Measurements from ENCODE around the gene SPHKAP.
"Not testable (repeated sequence)": the region's sequence is repeated elsewhere in the genome, so short reads cannot be mapped to it uniquely, and the experiment has no call there.

SPHKAP gene

GRCh38 chr2:228102949-228103348, 78.5 kb downstream of the SPHKAP start:
- no peak for DNase-seq

DNA sequence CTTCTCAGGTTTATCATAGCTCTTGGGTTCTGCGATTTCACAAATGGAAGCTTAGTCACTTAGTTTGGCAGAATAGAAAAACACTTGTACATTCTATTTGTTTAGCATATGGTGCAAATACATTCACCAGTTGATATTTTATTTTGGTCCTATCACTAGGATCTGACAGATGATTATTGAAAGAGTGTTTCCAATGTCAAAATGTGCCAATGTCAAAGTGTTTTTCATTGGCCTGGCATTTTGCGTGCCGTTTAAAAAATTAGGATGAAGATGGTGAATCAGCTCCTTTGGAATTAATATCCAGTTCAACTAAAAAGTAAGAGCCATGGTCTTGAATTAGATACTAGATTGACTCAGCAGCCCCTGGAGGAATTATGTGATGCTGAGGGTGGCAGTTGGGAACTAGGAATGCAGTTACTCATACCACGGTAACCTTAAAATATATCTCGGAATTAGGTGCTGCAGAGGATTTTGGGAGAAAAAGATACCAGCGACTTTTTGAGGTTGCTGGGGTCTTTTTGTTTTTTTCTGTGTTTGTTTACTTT, 87.0 kb downstream of the SPHKAP start:
- no peak for DNase-seq

- no peak for DNase-seq
Observed at GRCh38 chr2:228092056-228092455, 89.4 kb downstream of the SPHKAP start.

GRCh38 chr2:228086561-228086960, 94.9 kb downstream of the SPHKAP start:
- no peak for DNase-seq

DNA sequence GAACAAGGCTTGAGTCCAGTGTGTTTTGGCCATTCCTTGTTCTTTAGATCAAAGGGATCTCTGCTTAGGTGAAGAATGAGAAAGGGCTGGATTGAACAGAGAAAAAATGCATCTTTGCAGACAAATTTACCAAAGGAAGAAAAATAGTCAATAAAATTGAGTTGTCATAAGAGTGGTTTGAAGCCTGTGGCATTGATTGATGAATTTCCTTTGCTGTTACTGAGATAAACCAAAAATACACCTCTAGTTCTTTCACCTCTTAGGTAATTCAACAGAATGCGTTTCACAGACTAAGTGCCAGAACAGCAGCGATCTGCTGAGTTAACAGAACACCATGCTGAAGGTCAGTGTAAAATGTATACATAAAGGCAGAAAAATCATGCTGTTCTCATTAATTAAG, 96.8 kb downstream of the SPHKAP start:
- no peak for DNase-seq

GRCh38 chr2:228083131-228083530, 98.4 kb downstream of the SPHKAP start:
- no peak for DNase-seq

DNA sequence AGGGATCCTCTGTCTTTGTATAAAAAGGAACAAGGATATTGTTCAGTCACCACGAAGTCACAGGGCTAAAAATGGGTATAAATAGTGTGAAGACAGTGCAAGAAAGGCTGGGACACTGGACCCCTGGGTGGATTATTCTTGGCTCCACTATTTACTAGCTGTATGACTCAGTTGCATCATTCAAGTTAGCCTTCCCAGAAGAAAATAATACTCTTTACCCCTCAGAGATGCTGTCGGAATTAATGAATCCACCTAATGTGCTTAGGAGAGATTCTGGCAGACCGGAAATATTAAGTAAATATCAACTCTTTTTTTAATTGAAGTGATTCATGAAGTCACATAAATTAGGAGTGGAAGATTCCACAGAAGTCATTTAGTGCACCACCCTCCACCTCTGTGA, 98.9 kb downstream of the SPHKAP start:
- DNase-seq: no peak

DNA sequence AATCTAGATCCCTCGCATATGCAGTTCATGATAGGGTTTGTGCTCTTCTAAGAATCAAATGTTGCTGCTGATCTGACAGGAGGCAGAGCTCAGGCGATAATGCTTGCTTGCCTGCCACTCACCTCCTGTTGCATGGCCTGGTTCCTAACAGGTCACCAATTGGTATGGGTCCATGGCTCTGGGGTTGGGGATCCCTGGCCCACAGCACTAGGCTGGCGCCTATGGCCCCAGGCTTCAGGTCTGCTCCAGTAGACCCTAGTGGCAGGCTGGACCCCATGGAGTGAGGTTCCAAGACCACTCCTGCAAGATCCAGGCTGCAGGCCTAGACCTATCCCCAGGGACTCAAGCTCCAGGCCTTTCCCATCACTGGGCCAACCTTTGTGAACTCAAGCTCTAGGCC, 102.3 kb downstream of the SPHKAP start:
- DNase-seq: no peak

DNA sequence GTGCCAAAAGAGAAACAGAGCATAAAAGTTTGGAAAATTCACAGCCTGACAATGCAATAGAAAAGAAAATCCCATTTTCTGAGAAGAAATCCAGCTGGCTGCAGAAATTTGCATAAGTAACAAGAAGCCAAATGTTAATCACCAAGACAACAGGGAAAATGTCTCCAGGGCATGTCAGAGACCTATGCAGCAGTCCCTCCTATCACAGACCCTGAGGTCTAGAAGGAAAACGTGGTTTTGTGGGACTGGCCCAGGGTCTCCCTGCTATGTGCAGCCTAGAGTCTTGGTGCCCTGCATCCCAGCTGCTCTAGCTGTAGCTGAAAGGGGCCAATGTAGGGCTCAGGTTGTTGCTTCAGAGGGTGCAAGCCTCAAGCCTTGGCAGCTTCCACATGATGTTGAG, 104.8 kb downstream of the SPHKAP start:
- DNase-seq: not testable (repeated sequence)

DNA sequence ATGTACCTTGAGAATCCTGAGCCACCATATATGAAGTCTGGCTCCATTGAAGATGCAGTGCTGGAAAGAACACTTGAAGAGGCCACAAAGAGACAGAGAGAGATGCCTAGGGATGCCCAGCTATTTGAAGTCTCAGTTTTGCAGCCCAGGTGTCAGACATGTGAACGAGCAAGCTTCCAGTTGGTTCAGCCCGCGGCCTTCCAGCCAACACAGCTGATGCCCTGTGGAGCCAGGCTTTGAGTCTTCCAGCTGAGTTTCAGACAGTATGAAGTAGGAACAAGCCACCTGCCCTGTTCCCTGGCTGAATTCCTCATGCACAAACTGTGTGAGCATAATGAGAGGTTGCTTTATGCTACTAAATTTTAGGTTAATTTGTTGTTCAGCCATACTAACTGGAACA, 108.8 kb downstream of the SPHKAP start:
- DNase-seq: no peak

- DNase-seq: no peak
Observed at GRCh38 chr2:228067309-228067708, 114.2 kb downstream of the SPHKAP start.

- DNase-seq: no peak
Observed at GRCh38 chr2:228066126-228066798, 115.2 kb downstream of the SPHKAP start.

DNA sequence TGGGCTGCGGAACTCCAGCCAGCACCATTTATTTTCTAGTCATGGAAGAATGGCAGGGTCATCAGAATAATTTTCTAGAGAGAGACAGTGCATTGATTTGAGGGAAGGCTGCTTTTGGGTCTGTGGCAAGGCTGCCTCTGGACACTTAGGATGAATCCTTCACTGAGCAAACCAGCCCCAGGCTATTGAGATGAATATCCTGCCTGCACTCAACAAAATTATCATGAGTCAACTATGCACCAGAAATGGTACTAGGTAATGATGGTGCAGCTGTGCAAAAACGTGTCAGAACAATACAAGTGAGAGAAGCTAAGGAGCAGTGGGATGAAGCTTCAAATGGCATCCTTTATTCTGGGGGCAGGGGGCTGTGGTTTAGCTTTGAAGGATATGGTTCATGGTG, 115.8 kb downstream of the SPHKAP start:
- DNase-seq: no peak

GRCh38 chr2:228064796-228065315, 116.6 kb downstream of the SPHKAP start:
- no peak for DNase-seq

DNA sequence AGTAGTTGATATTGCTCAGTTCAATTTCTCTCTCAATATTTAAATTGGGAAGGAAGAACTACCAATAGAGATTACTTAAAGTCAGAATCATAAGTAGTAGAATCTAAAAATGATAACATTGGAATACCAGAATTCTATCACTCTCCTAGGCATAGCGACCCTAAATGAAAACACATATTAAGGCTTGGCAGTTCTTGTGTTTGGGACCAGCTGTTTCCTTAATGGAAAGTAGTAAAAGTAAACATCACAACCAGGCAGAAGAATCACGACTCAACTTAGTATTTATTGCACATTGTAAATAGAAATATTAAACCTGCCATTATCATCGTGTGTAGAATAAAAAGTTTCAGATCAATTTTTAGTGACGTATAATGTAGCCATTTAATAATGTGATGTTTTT, 117.5 kb downstream of the SPHKAP start:
- DNase-seq: no peak

GRCh38 chr2:228063558-228063957, 117.9 kb downstream of the SPHKAP start:
- no peak for DNase-seq

GRCh38 chr2:228059735-228060134, 121.8 kb downstream of the SPHKAP start:
- DNase-seq: no peak

- DNase-seq: no peak
Observed at GRCh38 chr2:228056293-228057097, 125.0 kb downstream of the SPHKAP start.

DNA sequence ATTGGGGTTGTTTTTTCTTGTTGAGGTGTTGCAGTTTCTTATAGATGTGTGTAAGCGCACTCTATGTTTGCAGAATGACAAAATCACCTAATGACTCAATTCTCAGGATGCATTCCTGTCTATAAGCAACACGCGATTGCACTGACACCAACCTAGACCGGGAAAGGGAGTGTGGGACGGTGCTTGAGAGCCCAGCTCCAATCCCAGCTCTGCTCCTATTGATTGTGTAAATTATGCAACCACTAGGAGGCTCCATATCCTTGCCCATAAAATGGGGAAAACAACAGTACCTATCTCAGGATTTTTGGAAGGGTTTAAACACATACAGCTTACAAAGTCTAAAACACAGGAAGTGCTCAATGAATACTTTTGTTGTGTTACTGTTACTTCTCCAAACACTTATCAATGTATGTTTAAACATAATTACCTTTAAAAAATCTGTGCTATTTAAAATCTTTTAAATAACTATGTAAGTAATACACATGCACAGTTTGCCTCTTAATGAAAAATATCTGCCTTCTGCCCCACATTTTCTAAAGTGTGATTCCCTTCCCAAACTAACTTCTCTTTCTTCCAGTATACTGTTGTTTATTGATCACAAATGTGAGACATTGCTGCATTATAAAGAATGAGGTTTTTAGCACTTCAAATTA, 132.5 kb downstream of the SPHKAP start:
- no peak for DNase-seq

DNA sequence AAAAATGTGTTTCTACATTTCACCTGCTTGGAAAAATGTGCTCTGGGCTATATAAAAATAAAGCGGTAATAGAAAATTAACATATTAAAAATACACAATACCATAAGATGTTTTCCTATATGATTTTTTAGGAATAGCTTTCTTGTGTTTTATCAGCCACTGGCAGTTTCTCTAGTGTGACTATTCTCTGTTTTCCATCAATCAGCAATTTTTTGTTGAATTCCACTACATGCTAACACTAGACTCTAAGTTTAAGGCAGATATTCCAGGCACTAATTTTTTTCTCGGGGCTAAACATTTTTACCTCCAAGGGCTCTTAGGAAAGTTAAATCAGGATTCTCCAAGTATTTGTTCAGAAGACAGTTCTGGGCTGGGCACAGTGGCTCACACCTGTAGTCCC, 140.5 kb downstream of the SPHKAP start:
- DNase-seq: no peak

DNA sequence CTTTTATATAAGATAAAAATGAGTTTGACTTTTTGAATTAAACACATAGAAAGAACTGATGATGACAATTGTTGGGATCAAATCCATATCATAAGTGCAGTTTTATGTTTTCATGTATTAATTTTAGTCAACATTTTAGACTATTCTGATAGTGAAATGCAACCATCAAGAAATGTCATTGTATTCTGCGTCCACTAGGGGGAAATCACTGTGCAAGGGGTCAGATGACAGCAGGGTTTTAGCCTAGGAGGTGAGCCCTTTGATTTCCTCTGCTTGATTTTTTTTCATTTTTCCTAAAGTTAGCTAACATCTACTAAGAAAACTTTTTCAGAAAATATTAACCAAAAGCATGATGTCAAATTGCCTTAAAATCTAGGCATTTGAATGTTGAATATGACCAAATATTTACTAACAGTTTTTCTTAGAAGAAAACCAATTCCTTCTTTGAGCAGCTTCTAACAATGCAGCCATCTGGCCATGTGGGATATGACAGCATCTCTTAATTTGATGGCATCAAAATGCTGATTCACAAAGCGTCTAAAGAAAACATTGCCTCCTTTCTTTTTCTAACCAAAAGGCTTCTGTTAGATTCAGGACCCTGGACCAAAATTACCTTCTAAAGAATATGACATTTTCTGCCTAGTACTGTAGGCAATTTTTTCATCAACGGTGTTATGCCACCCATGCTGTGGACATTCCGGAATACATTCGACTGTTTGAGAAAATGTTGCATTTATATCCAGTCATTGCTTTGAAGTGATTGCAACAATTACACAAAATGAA, 141.5 kb downstream of the SPHKAP start:
- no peak for DNase-seq

DNA sequence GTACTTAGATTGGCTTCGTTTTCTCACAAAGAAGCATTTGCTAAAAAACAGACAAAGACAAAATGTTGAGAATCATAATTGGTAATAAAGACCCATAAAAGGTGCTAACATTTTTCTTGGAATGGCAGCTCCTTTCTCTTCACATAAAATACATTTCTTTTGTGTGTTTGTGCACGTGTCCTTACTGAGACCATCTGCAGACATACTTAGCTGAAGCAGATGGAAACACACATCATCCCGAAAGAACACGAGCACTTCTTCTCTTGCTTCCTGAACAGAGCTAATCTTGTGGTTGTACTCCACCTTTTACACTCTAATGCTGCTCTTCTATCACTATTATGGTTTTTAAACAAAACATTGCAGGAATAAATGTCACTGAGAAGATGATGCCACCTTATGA, 142.5 kb downstream of the SPHKAP start:
- DNase-seq: no peak

GRCh38 chr2:228037915-228038314, 143.6 kb downstream of the SPHKAP start:
- DNase-seq: no peak
